ENCODE results near the gene CACNA2D2. TPM values are rescaled to one million over a fixed set of nuclear protein-coding genes. Genes with fewer than 3 reads are reported as not detected.

CACNA2D2 gene
- total RNA-seq, 1 donor from 2014 or later, result 19.4 TPM

DNA sequence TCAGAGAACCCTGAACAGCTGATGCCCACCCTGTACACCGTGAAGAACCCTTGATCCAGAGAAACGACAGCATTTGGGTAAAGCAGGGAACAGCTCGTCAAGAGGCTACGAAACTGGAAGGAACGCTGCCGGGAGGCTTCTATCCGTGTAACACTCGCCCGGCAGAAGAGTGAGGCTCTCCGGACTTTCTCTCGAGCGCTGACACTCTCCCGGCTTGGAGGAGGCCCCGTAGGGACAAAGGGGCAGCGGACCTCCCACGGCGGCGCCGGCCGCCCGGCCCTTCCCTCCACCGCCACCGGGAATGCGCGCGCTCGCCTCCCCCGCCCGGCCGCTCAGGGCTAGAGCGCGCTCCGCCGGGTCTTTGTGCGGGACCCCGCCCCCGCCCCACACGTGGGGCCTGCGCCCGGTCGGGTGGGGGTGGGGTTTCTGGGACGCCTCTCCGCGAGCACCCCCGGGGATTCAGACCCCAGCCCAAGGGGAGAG lies 182.5 kb downstream of the CACNA2D2 start:
- Mint-ChIP-seq H3K9me3 (no peaks in the 10 kb centered on the region), H3K27ac (peak overlapping the region; percentile 98), H3K4me1 (ENCODE audit: unreplicated experiment) (peaks cover 36% of the 10 kb centered on the region), H3K4me3 (peak overlapping the region; percentile 95), H3K27me3 (no peaks in the 10 kb centered on the region), H3K36me3 (peaks cover 15% of the 10 kb centered on the region)
- TF ChIP-seq, protein P1, sequence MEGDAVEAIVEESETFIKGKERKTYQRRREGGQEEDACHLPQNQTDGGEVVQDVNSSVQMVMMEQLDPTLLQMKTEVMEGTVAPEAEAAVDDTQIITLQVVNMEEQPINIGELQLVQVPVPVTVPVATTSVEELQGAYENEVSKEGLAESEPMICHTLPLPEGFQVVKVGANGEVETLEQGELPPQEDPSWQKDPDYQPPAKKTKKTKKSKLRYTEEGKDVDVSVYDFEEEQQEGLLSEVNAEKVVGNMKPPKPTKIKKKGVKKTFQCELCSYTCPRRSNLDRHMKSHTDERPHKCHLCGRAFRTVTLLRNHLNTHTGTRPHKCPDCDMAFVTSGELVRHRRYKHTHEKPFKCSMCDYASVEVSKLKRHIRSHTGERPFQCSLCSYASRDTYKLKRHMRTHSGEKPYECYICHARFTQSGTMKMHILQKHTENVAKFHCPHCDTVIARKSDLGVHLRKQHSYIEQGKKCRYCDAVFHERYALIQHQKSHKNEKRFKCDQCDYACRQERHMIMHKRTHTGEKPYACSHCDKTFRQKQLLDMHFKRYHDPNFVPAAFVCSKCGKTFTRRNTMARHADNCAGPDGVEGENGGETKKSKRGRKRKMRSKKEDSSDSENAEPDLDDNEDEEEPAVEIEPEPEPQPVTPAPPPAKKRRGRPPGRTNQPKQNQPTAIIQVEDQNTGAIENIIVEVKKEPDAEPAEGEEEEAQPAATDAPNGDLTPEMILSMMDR (conservative IDR thresholded peaks at IDR 0.05), result no peak
- peak; percentile 88 for DNase-seq (ENCODE audit: extremely low spot score, unreplicated experiment)

- H3K9me3 Mint-ChIP-seq, result no peaks in the 10 kb centered on the region
- TF ChIP-seq, protein P1 (conservative IDR thresholded peaks at IDR 0.05), result no peak
- peaks cover 38% of the 10 kb centered on the region for H3K4me1 Mint-ChIP-seq (ENCODE audit: unreplicated experiment)
- H3K27me3 Mint-ChIP-seq, result no peaks in the 10 kb centered on the region
- H3K36me3 Mint-ChIP-seq, result peaks cover 18% of the 10 kb centered on the region
- peak overlapping the region; percentile 95 for H3K4me3 Mint-ChIP-seq
- peak overlapping the region; percentile 98 for H3K27ac Mint-ChIP-seq
- no peak for DNase-seq (ENCODE audit: extremely low spot score, unreplicated experiment)
Measured at GRCh38 chr3:50319894-50320625, 183.4 kb downstream of the CACNA2D2 start.

- Mint-ChIP-seq H3K36me3 (peaks cover 15% of the 10 kb centered on the region), H3K4me1 (ENCODE audit: unreplicated experiment) (peaks cover 32% of the 10 kb centered on the region), H3K9me3 (no peaks in the 10 kb centered on the region), H3K27ac (peak overlapping the region; percentile 98), H3K27me3 (no peaks in the 10 kb centered on the region), H3K4me3 (peak overlapping the region; percentile 95)
- TF ChIP-seq, protein P1 (conservative IDR thresholded peaks at IDR 0.05), result no peak
- DNase-seq (ENCODE audit: extremely low spot score, unreplicated experiment), result no peak
Measured at GRCh38 chr3:50319181-50319893, 184.1 kb downstream of the CACNA2D2 start.

DNA sequence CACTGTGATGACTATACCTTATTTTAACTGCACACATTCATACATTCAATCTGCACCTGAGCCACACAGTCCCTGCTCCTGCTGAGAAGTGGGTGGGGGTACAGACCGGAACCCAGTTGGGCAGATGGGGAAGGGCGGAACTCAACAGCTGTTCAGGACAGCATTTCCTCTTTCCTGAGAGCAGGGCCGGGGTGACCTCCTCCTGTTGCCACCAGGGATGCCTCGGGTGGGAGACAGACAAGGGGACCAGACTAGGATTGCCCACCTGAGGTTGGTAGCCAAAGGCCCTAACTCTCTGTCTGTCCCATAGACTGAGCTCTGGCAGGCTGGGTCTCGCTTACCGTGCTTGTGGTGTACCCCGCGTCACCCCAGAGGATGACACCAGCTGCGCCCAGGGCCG lies 184.8 kb downstream of the CACNA2D2 start:
- H3K27me3 Mint-ChIP-seq, result no peaks in the 10 kb centered on the region
- H3K9me3 Mint-ChIP-seq, result no peaks in the 10 kb centered on the region
- DNase-seq (ENCODE audit: extremely low spot score, unreplicated experiment), result no peak
- H3K4me1 Mint-ChIP-seq (ENCODE audit: unreplicated experiment), result peaks cover 32% of the 10 kb centered on the region
- H3K27ac Mint-ChIP-seq, result peak overlapping the region; percentile 98
- peaks cover 21% of the 10 kb centered on the region for H3K36me3 Mint-ChIP-seq
- H3K4me3 Mint-ChIP-seq, result peak overlapping the region; percentile 77
- TF ChIP-seq, protein P1 (conservative IDR thresholded peaks at IDR 0.05), result no peak

- TF ChIP-seq, protein P1 (conservative IDR thresholded peaks at IDR 0.05), result no peak
- peak overlapping the region; percentile 98 for H3K27ac Mint-ChIP-seq
- H3K4me1 Mint-ChIP-seq (ENCODE audit: unreplicated experiment), result peaks cover 32% of the 10 kb centered on the region
- DNase-seq (ENCODE audit: extremely low spot score, unreplicated experiment), result no peak
- H3K4me3 Mint-ChIP-seq, result peak overlapping the region; percentile 77
- H3K9me3 Mint-ChIP-seq, result no peaks in the 10 kb centered on the region
- H3K36me3 Mint-ChIP-seq, result peaks cover 22% of the 10 kb centered on the region
- H3K27me3 Mint-ChIP-seq, result no peaks in the 10 kb centered on the region
Measured at GRCh38 chr3:50318163-50318562, 185.3 kb downstream of the CACNA2D2 start.
